Brain microvascular endothelial cell (primary cell): ENCODE data around the gene CDK2AP2.

Experiments
- DNase-seq: peaks from one replicate; pipeline ENCODE4 v3.0.0-alpha.2; 2020
- H3K27ac ChIP-seq: fragments of 250-450 bp; sonication (Bioruptor Pico); 2 replicates; pipeline ENCODE4 v1.5.1; 2020; ENCODE audit warnings: mild to moderate bottlenecking, moderate library complexity
- H3K27me3 ChIP-seq: fragments of 250-450 bp; sonication (Bioruptor Pico); replicated peaks from 2 replicates; pipeline ENCODE4 v1.5.1; 2020; ENCODE audit warnings: mild to moderate bottlenecking
- H3K36me3 ChIP-seq: fragments of 250-450 bp; sonication (Bioruptor Pico); replicated peaks from 2 replicates; pipeline ENCODE4 v1.5.1; 2020; ENCODE audit warnings: mild to moderate bottlenecking
- H3K4me3 ChIP-seq: 2 replicates; pipeline ENCODE4 v1.5.1; 2011; ENCODE audit warnings: low read depth, mild to moderate bottlenecking, control low read depth, low read length, moderate library complexity
- in situ Hi-C: cut with HindIII; loops from 2 replicates; pipeline ENCODE4 v1.10.0; 2017; ENCODE audit warnings: low sequenced_read_pairs, low pct_ligation_motif_present
- TF ChIP-seq, protein P1 (sequence below): IDR thresholded peaks from 2 replicates; pipeline ENCODE4 v1.5.1; 2011; ENCODE audit warnings: low read depth, mild to moderate bottlenecking, moderate library complexity, low read length, control low read depth, inconsistent platforms; ENCODE audit errors: missing control alignments

Gene CDK2AP2

DNA sequence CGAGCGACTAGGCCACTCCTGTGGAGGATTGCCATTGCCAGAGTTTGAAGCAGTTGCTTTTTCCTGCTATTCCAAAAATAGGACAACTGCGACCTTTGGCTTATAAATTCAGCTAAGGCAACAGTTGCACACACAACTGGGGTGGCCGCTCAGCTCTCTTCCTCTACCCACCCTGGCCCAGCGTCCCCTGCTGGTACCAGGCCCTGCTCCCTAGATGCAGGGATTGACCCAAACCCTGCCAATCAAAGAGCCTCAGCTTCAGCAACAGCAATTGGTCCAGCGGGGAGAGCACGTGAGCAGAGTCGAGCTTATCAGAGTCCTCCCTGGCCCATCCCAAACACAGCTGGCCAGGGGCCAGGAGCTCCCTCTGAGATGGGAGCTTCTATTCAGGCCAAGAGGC lies 37.3 kb upstream of the CDK2AP2 start:
- H3K27ac ChIP-seq, result no peak overlapping the region
- TF ChIP-seq, protein P1, sequence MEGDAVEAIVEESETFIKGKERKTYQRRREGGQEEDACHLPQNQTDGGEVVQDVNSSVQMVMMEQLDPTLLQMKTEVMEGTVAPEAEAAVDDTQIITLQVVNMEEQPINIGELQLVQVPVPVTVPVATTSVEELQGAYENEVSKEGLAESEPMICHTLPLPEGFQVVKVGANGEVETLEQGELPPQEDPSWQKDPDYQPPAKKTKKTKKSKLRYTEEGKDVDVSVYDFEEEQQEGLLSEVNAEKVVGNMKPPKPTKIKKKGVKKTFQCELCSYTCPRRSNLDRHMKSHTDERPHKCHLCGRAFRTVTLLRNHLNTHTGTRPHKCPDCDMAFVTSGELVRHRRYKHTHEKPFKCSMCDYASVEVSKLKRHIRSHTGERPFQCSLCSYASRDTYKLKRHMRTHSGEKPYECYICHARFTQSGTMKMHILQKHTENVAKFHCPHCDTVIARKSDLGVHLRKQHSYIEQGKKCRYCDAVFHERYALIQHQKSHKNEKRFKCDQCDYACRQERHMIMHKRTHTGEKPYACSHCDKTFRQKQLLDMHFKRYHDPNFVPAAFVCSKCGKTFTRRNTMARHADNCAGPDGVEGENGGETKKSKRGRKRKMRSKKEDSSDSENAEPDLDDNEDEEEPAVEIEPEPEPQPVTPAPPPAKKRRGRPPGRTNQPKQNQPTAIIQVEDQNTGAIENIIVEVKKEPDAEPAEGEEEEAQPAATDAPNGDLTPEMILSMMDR, result no peak
- no peak overlapping the region for H3K4me3 ChIP-seq
- in situ Hi-C loops, result no loop called here
- no peaks in the 10 kb centered on the region for H3K27me3 ChIP-seq
- DNase-seq, result no peak
- no peaks in the 10 kb centered on the region for H3K36me3 ChIP-seq

- Histone ChIP-seq H3K36me3 (no peaks in the 10 kb centered on the region), H3K27me3 (no peaks in the 10 kb centered on the region), H3K27ac (no peak overlapping the region), H3K4me3 (no peak overlapping the region)
- TF ChIP-seq, protein P1, result no peak
- DNase-seq, result no peak
- in situ Hi-C loops, result no loop called here
Observed at GRCh38 chr11:67544616-67545242, 36.8 kb upstream of the CDK2AP2 start.

- Histone ChIP-seq H3K36me3 (no peaks in the 10 kb centered on the region), H3K27me3 (no peaks in the 10 kb centered on the region), H3K4me3 (no peak overlapping the region), H3K27ac (no peak overlapping the region)
- in situ Hi-C loops, result no loop called here
- TF ChIP-seq, protein P1, result no peak
- DNase-seq, result no peak
Observed at GRCh38 chr11:67543585-67543984, 35.6 kb upstream of the CDK2AP2 start.

GRCh38 chr11:67542971-67543370 lies 35.0 kb upstream of the CDK2AP2 start:
- Histone ChIP-seq H3K27ac (no peak overlapping the region), H3K4me3 (no peak overlapping the region), H3K36me3 (no peaks in the 10 kb centered on the region), H3K27me3 (no peaks in the 10 kb centered on the region)
- TF ChIP-seq, protein P1, result no peak
- in situ Hi-C loops, result no loop called here
- no peak for DNase-seq

DNA sequence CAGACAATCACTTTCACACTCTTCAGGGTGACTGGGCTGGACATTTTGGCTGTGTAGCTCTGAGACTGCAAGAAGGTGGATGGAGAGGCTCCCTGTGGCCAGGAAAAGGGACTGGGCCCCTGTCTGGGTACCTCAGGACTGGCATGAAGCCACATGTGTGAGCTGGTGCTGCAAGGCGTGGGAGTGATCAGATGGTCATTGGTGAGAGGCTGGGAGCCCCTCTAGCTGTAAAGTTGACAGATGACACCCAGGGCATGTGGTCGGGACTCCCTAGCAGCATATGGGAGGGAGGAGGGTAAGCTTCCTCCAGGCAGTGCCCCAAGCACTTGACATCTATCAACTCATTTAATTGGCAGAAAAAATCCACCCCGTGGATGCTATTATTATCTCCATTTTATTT lies 34.2 kb upstream of the CDK2AP2 start:
- Histone ChIP-seq H3K27me3 (no peaks in the 10 kb centered on the region), H3K27ac (no peak overlapping the region), H3K4me3 (no peak overlapping the region), H3K36me3 (no peaks in the 10 kb centered on the region)
- TF ChIP-seq, protein P1, result no peak
- in situ Hi-C loops, result no loop called here
- DNase-seq, result no peak

GRCh38 chr11:67541198-67541597 lies 33.2 kb upstream of the CDK2AP2 start:
- in situ Hi-C loops, result no loop called here
- no peak for DNase-seq
- Histone ChIP-seq H3K27ac (no peak overlapping the region), H3K36me3 (no peaks in the 10 kb centered on the region), H3K4me3 (no peak overlapping the region), H3K27me3 (no peaks in the 10 kb centered on the region)
- TF ChIP-seq, protein P1, result peak; percentile 19
